ENCODE results near the gene CHSY3. TPM values are rescaled to one million over a fixed set of nuclear protein-coding genes. Genes with fewer than 3 reads are reported as not detected.

Gene CHSY3
- total RNA-seq, 1 donor from 2014 or later: 31.4 TPM

- no peak for FAIRE-seq
- DNase-seq (ENCODE audit: low spot score in 2 of 2): no peak
Measured at GRCh38 chr5:129943936-129944335, 39.7 kb downstream of the CHSY3 start.

DNA sequence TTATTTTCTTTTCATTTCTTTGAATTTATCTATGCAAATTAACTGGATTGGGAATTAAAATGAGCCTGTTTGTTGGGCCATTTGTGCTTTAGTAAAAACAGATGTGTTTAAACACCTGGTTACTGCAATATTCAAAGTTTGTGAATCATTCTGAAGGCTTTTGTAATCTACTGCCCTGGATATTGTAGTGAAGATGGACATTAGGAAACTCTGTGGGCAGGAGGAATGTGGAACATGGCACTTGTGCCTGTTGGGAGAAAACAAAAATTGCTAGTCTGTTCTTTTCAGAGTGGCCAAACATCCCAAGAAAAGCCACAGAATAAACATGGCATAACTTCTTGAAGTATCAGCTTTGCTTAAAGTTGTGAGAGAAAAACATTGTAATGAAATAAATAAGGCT is 40.8 kb downstream of the CHSY3 start:
- no peak for FAIRE-seq
- DNase-seq (ENCODE audit: low spot score in 2 of 2): no peak

- DNase-seq (ENCODE audit: low spot score in 2 of 2) (no peak), FAIRE-seq (no peak)
Measured at GRCh38 chr5:129945774-129946270, 41.6 kb downstream of the CHSY3 start.

DNA sequence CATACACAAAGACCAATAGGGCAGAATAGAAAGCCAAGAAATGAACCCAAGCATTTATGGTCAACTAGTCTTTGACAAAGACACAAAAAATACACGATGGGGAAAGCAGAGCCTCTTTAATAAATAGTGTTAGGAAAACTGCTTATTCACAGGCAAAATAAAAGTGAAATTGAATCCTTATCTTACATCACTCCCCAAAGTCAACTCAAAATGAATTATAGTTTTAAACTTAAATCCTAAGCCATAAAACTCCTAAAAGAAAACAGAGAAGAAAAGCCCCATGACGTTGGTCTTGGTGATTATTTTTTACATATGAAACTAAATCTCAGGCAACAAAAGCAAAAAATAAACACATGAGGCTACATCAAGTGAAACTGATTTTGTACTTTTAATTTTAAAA is 46.8 kb downstream of the CHSY3 start:
- DNase-seq (ENCODE audit: low spot score in 2 of 2): no peak
- FAIRE-seq: no peak

- DNase-seq (ENCODE audit: low spot score in 2 of 2): no peak
- FAIRE-seq: no peak
Measured at GRCh38 chr5:129958581-129958980, 54.3 kb downstream of the CHSY3 start.

- DNase-seq (ENCODE audit: low spot score in 2 of 2) (no peak), FAIRE-seq (no peak)
Measured at GRCh38 chr5:129960831-129961230, 56.6 kb downstream of the CHSY3 start.

GRCh38 chr5:129962506-129962905 is 58.2 kb downstream of the CHSY3 start:
- FAIRE-seq: no peak
- no peak for DNase-seq (ENCODE audit: low spot score in 2 of 2)

- FAIRE-seq (no peak), DNase-seq (ENCODE audit: low spot score in 2 of 2) (no peak)
Measured at GRCh38 chr5:129963359-129963758, 59.1 kb downstream of the CHSY3 start.

DNA sequence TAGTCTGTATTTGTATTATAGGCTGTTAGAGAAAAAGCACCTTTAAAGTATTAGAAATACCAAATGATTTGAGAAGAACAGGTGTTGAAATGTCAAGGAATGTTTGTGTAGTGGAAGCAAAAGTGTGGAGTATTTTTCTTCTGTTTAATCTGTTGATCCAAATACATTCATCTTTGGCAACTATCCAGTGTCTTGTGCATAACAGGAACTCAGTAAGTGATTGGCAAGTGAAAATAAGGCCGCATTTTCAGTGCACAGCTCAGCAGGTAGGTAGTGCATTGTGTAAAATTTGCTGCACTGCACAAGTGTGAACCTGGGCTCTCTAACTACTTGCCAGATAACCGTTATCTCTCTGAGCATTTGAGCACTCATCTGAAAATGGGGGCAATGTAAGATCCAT is 61.8 kb downstream of the CHSY3 start:
- DNase-seq (ENCODE audit: low spot score in 2 of 2): no peak
- no peak for FAIRE-seq

GRCh38 chr5:129971714-129972113 is 67.4 kb downstream of the CHSY3 start:
- FAIRE-seq: no peak
- no peak for DNase-seq (ENCODE audit: low spot score in 2 of 2)

- DNase-seq (ENCODE audit: low spot score in 2 of 2) (no peak), FAIRE-seq (no peak)
Measured at GRCh38 chr5:129972465-129973141, 68.3 kb downstream of the CHSY3 start.

DNA sequence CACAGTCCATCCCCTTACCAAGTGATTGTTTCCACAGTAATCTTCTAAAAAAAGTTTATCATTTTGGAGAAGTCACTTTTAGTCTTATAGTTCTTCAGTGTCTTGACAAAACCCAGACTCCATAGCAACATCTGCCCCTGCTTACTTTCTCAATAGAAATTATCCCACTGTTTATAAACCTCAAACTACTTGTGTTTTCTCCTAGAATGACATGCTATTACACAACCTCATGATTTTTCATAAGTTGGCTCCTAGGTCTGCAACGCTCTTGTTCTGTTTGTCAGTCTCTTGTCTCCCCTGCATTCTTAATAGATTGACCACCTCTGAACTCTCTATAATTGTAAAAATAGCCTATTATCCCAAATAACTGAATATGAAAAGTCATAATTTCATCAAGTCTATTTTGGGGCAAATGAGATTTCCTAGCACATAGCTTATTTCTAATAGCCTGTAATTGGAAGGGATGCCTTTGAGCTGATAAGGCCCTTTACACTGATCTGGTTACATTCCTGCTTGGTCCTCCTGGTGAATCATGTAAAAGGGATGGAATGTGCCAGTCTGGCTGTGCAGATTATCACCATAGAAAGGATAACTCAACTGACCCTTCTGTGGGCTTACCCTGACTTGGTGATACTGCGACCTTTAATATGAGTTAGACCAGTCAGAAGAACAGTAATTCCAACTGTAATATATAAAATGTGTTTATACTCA is 69.6 kb downstream of the CHSY3 start:
- DNase-seq (ENCODE audit: low spot score in 2 of 2) (no peak), FAIRE-seq (no peak)

- DNase-seq (ENCODE audit: low spot score in 2 of 2): no peak
- FAIRE-seq: no peak
Measured at GRCh38 chr5:129977810-129978209, 73.5 kb downstream of the CHSY3 start.

GRCh38 chr5:129978270-129978669 is 74.0 kb downstream of the CHSY3 start:
- FAIRE-seq (no peak), DNase-seq (ENCODE audit: low spot score in 2 of 2) (no peak)

DNA sequence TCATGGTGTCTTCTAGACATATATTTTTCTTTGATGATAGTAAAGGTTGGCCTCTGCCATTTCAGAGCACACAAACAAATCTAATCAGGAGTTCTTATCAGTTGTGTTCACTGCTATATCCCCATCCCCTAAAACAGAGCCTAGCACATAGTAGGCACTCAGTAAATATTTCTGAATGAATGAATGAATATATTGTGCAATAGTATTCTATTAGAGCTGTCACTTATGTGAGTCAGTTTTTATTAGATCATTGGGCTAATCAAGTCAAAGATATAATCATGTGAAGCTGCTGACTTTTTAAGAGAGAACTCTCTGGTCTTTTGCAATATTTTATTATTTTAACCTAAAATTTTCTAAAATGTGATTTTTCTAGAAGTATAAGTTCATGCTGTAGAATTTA is 84.2 kb downstream of the CHSY3 start:
- FAIRE-seq (no peak), DNase-seq (ENCODE audit: low spot score in 2 of 2) (no peak)

- no peak for FAIRE-seq
- DNase-seq (ENCODE audit: low spot score in 2 of 2): no peak
Measured at GRCh38 chr5:129991780-129992179, 87.5 kb downstream of the CHSY3 start.

GRCh38 chr5:129996896-129997295 is 92.6 kb downstream of the CHSY3 start:
- DNase-seq (ENCODE audit: low spot score in 2 of 2): no peak
- no peak for FAIRE-seq

DNA sequence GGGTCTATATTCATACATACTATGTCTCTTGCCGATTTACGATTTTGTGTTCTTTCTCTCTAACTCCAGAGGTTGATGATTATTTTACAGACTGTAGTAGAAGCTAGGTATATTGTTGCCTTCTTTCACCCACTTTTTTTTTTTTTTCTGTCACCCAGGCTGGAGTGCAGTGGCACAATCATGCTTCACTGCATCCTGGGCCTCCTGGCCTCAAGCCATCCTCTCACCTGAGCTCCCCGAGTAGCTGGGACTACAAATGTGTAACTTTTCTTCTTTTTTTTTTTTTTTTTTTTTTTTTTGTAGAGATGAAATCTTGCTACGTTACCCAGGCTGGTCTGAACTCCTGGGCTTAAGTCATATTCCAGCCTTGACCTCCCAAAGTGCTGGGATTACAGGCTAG is 96.2 kb downstream of the CHSY3 start:
- DNase-seq (ENCODE audit: low spot score in 2 of 2): no peak
- FAIRE-seq: no peak

GRCh38 chr5:130002183-130002582 is 97.9 kb downstream of the CHSY3 start:
- FAIRE-seq (no peak), DNase-seq (ENCODE audit: low spot score in 2 of 2) (no peak)

DNA sequence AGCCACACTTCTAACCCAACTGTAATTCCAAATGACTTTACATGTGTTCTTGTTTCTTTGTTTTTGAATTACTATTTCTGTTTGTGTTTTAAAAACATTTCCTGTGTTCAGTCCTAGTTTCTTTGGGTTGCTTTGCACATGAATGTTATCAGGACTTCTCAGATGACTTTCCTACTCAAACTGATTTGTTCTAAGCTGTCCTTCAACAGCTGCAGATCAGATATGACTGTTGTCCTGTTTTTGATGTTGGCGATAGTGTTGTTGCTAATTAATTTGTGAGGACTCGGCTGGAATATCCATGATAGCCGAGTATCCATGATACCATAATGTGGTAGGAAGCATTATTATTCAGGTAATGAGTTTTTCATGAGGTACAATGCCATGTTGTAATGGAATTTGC is 98.6 kb downstream of the CHSY3 start:
- no peak for FAIRE-seq
- DNase-seq (ENCODE audit: low spot score in 2 of 2): no peak

- FAIRE-seq (no peak), DNase-seq (ENCODE audit: low spot score in 2 of 2) (no peak)
Measured at GRCh38 chr5:130011986-130012385, 107.7 kb downstream of the CHSY3 start.

GRCh38 chr5:130017173-130017572 is 112.9 kb downstream of the CHSY3 start:
- no peak for DNase-seq (ENCODE audit: low spot score in 2 of 2)
- no peak for FAIRE-seq

All from frontal cortex (tissue), 4 donors.